GM15510 (cell line): ENCODE data around the gene GOLGB1.

Source experiments
- POLR2A ChIP-seq: IDR thresholded peaks from 3 replicates; pipeline ENCODE4 v1.6.1; 2011; ENCODE audit warnings: borderline replicate concordance; ENCODE audit not compliant: insufficient read length; ENCODE audit errors: extremely low read depth

GOLGB1 gene

GRCh38 chr3:121749276-121750086, at the start of gene GOLGB1:
GOLGB1 (minus strand) TSS chr3:121749741; CDS start chr3:121730971, 18,770 bp downstream.
- peak; percentile 94 for TF ChIP-seq POLR2A

- TF ChIP-seq POLR2A: no peak
Observed at GRCh38 chr3:121796970-121797369, 47.4 kb upstream of the GOLGB1 start.

GRCh38 chr3:121794264-121794983, 44.9 kb upstream of the GOLGB1 start:
- no peak for TF ChIP-seq POLR2A

- TF ChIP-seq POLR2A: no peak
Observed at GRCh38 chr3:121793078-121793477, 43.5 kb upstream of the GOLGB1 start.

GRCh38 chr3:121786485-121786884, 36.9 kb upstream of the GOLGB1 start:
- TF ChIP-seq POLR2A: no peak

- TF ChIP-seq POLR2A: no peak
Observed at GRCh38 chr3:121781611-121782010, 32.1 kb upstream of the GOLGB1 start.

GRCh38 chr3:121769246-121769645, 19.7 kb upstream of the GOLGB1 start:
- TF ChIP-seq POLR2A: no peak

GRCh38 chr3:121768452-121768851, 18.9 kb upstream of the GOLGB1 start:
- TF ChIP-seq POLR2A: no peak

GRCh38 chr3:121759541-121760202, 10.1 kb upstream of the GOLGB1 start:
- no peak for TF ChIP-seq POLR2A

- TF ChIP-seq POLR2A: no peak
Observed at GRCh38 chr3:121758727-121759450, 9.3 kb upstream of the GOLGB1 start.

GRCh38 chr3:121757812-121758545, 8.4 kb upstream of the GOLGB1 start:
- TF ChIP-seq POLR2A: no peak

GRCh38 chr3:121757087-121757811, 7.7 kb upstream of the GOLGB1 start:
- no peak for TF ChIP-seq POLR2A

GRCh38 chr3:121752772-121753171, 3.2 kb upstream of the GOLGB1 start:
- TF ChIP-seq POLR2A: no peak
